Measurements from ENCODE around the gene B3GALNT2. TPM values are rescaled to one million over a fixed set of nuclear protein-coding genes. Genes with fewer than 3 reads are reported as not detected.

The B3GALNT2 gene
- total and polyA plus RNA-seq, 7 donors, result 7.1 to 46.9 (median 27.0) TPM

GRCh38 chr1:235416662-235417049 lies 87.6 kb downstream of the B3GALNT2 start:
- Histone ChIP-seq H3K4me3 (no peak overlapping the region), H3K9me3 (no peaks in the 10 kb centered on the region), H3K27ac (no peak overlapping the region), H3K36me3 (ENCODE audit: insufficient read depth in 1 of 2, low read depth in 1 of 2) (peaks cover 2 to 22% of the 10 kb centered on the region in 2 donors), H3K4me1 (no peaks in the 10 kb centered on the region), H3K27me3 (ENCODE audit: insufficient read depth in 3 of 3, low read length in 2 of 3) (no peaks in the 10 kb centered on the region)
- ATAC-seq (peak in 1 of 4 donors; percentile 26), DNase-seq (no peak)
- WGBS, 3 donors, result 42 to 74% (median 42%) methylated on average over 1 of the region's 1 CpG
- TF ChIP-seq CTCF (IDR thresholded peaks at IDR 0.05), result no peak
- intact Hi-C loops (cut with DNase I), result loop anchor here (1.0 to 10.0 kb wide), 4 partner anchors 52 to 314 kb away; partner anchors contain the start of gene TBCE (in 1 of the 2)

- peak; percentile 40 to 70 for DNase-seq
- 72 to 78% (median 72%) methylated on average over 7 of the region's 7 CpGs for WGBS, 3 donors
Observed at GRCh38 chr1:235415008-235415904, 89.0 kb downstream of the B3GALNT2 start.

GRCh38 chr1:235411489-235412486 lies 92.5 kb downstream of the B3GALNT2 start:
- no peak for TF ChIP-seq CTCF (IDR thresholded peaks at IDR 0.05)
- Histone ChIP-seq H3K27ac (no peak overlapping the region), H3K36me3 (ENCODE audit: insufficient read depth in 1 of 2, low read depth in 1 of 2) (peaks cover 0 to 13% of the 10 kb centered on the region in 2 donors), H3K4me3 (no peak overlapping the region), H3K9me3 (no peaks in the 10 kb centered on the region), H3K4me1 (peaks cover 18% of the 10 kb centered on the region), H3K27me3 (ENCODE audit: insufficient read depth in 3 of 3, low read length in 2 of 3) (no peaks in the 10 kb centered on the region)
- peak; percentile 57 to 86 (median 78) for ATAC-seq
- DNase-seq, result no peak
- intact Hi-C loops (cut with DNase I), result loop anchor here (5.0 to 10.0 kb wide), 2 partner anchors 34 to 47 kb away; partner anchors contain the start of gene TBCE (in 1 of the 2)
- 40 to 50% (median 49%) methylated on average over 3 to 4 of the region's 5 CpGs for WGBS, 3 donors

More at GRCh38 chr1:235415008-235415904, 89.0 kb downstream of the B3GALNT2 start:
- peak; percentile 76 for TF ChIP-seq CTCF (IDR thresholded peaks at IDR 0.05)
- Histone ChIP-seq H3K36me3 (ENCODE audit: insufficient read depth in 1 of 2, low read depth in 1 of 2) (peaks cover 2 to 18% of the 10 kb centered on the region in 2 donors), H3K27me3 (ENCODE audit: insufficient read depth in 3 of 3, low read length in 2 of 3) (no peaks in the 10 kb centered on the region), H3K9me3 (no peaks in the 10 kb centered on the region), H3K4me3 (no peak overlapping the region), H3K4me1 (no peaks in the 10 kb centered on the region), H3K27ac (no peak overlapping the region)
- intact Hi-C loops (cut with DNase I), result loop anchor here in 1 of 2 donors (5.0 to 10.0 kb wide), 2 partner anchors 50 to 313 kb away; partner anchors contain the start of gene TBCE
- ATAC-seq, result peak; percentile 74 to 79 (median 74)

GRCh38 chr1:235410467-235410866 lies 93.8 kb downstream of the B3GALNT2 start:
- no peak for ATAC-seq
- intact Hi-C loops (cut with DNase I), result loop anchor here (5.0 to 10.0 kb wide), 2 partner anchors 33 to 46 kb away; partner anchors contain the start of gene TBCE (in 1 of the 2)
- TF ChIP-seq CTCF (IDR thresholded peaks at IDR 0.05), result no peak

More at GRCh38 chr1:235410467-235410866, 93.8 kb downstream of the B3GALNT2 start:
- no peak for DNase-seq
- 81 to 87% (median 85%) methylated on average over 5 of the region's 5 CpGs for WGBS, 3 donors
- Histone ChIP-seq H3K9me3 (no peaks in the 10 kb centered on the region), H3K4me3 (no peak overlapping the region), H3K27ac (no peak overlapping the region), H3K4me1 (peaks cover 18% of the 10 kb centered on the region), H3K36me3 (ENCODE audit: insufficient read depth in 1 of 2, low read depth in 1 of 2) (peaks cover 0 to 9% of the 10 kb centered on the region in 2 donors), H3K27me3 (ENCODE audit: insufficient read depth in 3 of 3, low read length in 2 of 3) (no peaks in the 10 kb centered on the region)
